ENCODE data around the gene RALGAPA2.

Gene RALGAPA2

GRCh38 chr20:20608041-20608440 is 104.4 kb downstream of the RALGAPA2 start:
- no peak for TF ChIP-seq CTCF (IDR thresholded peaks at IDR 0.05)

- no peak for TF ChIP-seq CTCF (IDR thresholded peaks at IDR 0.05)
Observed at GRCh38 chr20:20606881-20607280, 105.6 kb downstream of the RALGAPA2 start.

GRCh38 chr20:20606050-20606449 is 106.4 kb downstream of the RALGAPA2 start:
- no peak for TF ChIP-seq CTCF (IDR thresholded peaks at IDR 0.05)

GRCh38 chr20:20604907-20605306 is 107.5 kb downstream of the RALGAPA2 start:
- TF ChIP-seq CTCF (IDR thresholded peaks at IDR 0.05) = no peak

- no peak for TF ChIP-seq CTCF (IDR thresholded peaks at IDR 0.05)
Observed at GRCh38 chr20:20604357-20604756, 108.1 kb downstream of the RALGAPA2 start.

- TF ChIP-seq CTCF (IDR thresholded peaks at IDR 0.05) = no peak
Observed at GRCh38 chr20:20603339-20603990, 109.0 kb downstream of the RALGAPA2 start.

- no peak for TF ChIP-seq CTCF (IDR thresholded peaks at IDR 0.05)
Observed at GRCh38 chr20:20597966-20598365, 114.5 kb downstream of the RALGAPA2 start.

- no peak for TF ChIP-seq CTCF (IDR thresholded peaks at IDR 0.05)
Observed at GRCh38 chr20:20594171-20594530, 118.3 kb downstream of the RALGAPA2 start.

Data from LNCAP (cell line).